Stimulated activated CD8-positive, alpha-beta memory T cell treated with anti-CD3 and anti-CD28 coated beads, Interleukin-7, amount 100 ng/mL, for 1 hour (primary cell): ENCODE measurements around the gene CNGA1.
"Not testable (repeated sequence)": the region's sequence is repeated elsewhere in the genome, so short reads cannot be mapped to it uniquely, and the experiment has no call there.

Experiments used
- DNase-seq, 2 donors: peaks; one replicate each; pipeline ENCODE4 v3.0.0-alpha.2; 2020; ENCODE audit warnings: low read depth in 2 of 2

CNGA1 gene

DNA sequence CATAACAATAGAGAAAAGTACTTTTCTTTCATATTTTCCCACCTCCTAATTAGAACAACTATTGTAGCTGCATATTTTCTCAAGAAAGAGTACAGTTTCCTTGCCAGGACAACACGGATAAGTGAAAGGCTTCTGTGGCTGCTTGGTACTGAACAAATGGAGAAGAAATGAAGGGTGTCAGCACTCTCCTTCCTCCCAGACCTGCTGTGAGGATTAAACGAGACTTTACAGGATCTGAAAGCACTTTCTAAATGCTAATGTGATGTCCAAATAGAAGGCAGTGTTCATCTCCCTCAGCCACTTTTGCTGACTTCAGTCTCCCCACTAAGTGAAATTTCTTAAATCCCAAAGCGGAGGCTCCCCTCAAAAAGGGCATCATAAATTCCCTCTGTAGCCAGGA lies 14.0 kb upstream of the CNGA1 start:
- no peak for DNase-seq

DNA sequence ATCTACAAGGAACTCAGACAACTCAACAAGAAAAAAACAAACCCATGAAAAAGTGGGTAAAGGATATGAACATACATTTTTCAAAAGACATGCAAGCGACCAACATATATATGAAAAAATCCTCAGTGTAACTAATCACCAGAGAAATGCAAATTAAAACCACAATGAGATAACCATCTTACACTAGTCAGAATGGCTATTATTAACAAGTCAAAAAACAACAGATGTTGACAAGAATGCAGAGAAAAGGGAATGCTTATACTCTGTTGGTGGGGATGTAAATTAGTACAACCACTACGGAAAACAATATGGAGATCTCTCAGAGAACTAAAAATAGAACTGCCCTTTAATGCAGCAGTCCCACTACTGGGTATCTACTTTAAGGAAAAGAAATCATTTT lies 12.2 kb upstream of the CNGA1 start:
- no peak for DNase-seq

DNA sequence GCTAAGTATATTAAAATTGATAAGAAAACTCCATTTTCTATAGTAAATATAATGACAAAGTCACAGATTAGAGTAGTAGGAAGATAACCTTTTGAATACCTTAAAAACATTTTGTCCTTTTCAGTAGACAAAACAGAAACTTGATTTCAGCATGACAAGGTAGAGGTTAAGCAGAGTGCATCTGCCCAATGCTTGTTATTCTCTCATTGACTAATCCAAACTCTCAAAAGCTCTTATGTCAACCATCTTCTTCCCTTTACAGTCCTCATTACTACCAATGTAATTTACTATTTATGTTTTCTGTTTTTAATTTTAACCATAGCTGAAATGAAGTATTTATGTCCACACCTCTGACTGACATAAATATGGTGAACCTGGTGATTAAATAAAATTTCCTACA lies 11.2 kb upstream of the CNGA1 start:
- DNase-seq, result no peak

DNA sequence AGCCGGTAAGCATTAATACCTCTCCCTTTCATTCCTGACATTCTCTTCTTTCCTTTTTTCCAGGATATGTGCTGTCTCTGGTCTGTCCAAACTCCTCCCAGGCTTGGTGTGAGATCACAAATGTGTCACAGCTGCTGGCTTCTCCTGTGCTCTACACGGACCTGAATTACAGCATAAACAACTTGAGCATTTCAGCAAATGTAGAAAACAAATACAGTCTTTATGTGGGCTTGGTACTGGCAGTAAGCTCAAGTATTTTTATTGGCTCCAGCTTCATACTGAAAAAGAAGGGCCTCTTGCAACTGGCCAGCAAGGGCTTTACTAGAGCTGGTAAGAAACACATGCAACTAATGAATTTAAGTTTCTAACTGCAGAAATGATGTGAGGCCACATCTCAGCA lies 8.5 kb upstream of the CNGA1 start:
- DNase-seq, result no peak

DNA sequence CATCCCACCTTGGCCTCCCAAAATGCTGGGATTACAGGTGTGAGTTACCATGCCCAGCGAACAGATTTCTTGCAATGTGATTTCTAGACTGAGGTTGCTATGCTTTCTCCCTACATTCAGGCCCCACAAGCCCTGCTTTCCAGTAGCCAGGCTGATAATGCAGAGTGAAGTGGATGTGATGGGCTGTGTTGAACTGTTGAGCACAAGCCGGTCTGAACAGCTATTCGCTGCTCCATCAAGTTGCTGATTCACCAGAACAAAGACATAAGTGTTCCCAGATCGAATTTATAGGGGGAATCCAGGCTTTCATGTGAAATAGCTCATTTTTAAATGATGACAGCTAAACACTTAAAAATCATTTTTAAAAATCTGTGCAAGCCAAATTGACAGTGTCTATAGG lies 8.0 kb upstream of the CNGA1 start:
- DNase-seq, result no peak

DNA sequence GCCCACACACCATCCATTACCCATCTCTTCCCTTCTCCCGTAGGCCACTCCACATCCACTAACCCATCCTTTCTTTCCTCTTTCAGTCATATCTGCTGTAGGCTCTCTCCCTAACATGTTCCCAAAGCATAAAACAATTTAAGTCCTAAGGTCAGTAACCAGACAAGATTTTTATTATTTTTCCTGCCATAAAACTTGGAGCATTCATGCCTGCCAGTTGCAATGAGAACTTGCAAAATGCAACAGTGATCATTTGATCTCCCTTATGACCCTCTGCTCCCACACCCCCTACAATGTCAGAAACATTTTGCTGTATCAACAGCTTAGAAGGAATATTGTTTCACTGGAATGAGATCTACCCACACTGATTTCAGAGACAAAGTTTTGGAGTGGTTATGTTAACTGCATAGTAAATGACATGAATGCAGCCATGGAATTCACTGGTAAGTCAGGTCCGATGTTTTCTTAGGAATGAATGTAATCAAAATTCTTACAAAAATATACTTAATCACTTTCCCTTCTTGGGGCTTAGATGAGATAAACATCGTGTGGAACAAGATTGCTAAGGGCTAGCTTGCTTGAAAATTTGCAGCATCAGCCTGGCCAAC lies 5.8 kb upstream of the CNGA1 start:
- DNase-seq, result no peak

DNA sequence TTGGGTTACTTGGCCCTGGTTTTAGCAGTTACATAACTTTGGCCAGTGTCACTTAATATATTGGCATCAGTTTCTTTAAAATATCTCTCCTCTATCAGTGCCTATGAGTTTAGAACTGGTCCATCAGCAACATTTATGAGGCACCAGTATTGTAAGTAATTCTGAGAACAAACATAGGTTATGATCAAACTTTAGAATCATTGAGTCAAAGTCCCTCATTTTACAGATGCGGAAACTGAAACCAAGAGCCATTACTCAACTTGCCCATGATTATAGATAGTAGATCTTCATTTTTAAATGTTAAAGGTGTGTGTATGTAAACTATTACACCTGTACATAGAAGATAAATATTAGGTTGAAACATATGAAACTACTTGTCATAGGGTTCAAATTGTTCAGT lies 4.6 kb upstream of the CNGA1 start:
- DNase-seq, result no peak

DNA sequence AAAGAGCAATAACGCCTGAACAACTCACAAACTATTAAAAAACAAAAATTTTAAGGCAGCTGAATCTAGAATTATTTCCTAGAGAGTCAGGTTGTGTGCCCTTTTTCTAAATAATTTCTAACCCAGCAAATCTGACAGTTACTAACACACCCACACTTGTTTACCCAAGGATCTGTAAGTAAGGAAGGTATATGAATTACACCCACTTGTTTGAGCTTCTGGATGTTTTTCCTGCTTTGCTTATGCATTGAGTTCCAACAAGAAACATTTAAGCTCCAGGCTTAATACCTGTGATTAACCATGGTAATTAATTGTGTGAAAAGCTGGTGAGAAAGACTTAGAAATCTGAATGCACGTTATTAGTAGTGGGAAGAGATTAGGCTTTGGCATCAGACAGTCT lies 1.6 kb upstream of the CNGA1 start:
- no peak for DNase-seq

DNA sequence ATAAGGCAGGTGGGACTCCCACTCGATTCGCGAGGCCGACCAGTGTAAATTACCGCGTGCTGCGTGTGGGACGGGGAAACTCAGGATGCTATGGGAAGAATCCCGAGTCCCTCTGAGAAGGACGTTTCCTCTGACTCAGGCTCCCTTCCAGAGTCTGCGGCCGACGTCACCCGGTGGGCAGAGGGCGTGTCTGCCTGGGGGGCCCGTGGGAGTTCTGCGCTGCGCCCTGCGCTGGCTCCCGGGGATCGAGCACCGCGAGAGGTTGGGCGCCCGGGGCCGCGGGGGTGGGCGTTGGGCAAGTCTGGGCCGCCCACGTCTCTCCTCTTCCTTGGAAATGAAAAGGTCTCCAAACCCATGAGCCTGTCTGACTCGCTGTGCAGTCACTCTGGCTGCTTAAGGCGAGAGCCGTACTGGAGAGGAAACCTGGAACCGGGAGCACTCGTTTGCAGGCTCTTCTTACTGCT lies 659 bp upstream of the CNGA1 start:
- no peak for DNase-seq

DNA sequence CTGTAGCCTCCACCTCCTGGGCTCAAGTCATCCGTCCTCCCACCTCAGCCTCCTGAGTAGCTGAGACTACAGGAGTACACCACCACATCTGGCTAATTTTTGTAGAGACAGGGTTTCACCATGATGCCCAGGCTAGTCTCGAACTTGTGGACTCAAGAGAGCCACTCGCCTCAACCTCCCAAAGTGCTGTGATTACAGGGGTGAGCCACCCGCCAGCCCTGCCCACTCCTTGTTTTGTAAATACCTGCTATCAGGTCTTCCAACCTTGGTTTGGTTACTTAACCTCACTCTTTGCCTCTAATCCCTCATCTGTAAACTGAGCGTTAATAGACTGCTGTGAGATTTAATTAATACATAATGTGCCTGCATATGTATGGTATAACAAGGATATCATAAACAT lies 803 bp downstream of the CNGA1 start:
- no peak for DNase-seq

DNA sequence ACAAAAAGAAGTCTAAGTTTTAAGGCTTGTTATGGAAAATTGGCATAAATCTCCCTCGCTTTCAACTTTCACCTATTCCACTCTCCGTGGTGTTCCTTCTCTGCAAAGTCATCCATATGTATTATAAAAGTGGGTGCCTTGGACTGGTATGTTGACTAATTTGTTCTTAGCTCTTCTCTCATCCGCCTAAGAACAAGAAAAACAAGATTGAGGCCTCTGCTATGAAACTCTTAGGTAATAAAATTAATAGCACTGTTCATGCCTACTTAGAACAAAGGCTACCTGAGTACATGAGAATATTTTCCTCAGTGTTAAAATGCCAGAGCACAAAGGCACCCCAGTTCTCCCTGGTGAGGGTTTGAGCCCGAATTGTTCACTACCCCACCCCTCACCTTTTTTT lies 1.3 kb downstream of the CNGA1 start:
- DNase-seq, result no peak

DNA sequence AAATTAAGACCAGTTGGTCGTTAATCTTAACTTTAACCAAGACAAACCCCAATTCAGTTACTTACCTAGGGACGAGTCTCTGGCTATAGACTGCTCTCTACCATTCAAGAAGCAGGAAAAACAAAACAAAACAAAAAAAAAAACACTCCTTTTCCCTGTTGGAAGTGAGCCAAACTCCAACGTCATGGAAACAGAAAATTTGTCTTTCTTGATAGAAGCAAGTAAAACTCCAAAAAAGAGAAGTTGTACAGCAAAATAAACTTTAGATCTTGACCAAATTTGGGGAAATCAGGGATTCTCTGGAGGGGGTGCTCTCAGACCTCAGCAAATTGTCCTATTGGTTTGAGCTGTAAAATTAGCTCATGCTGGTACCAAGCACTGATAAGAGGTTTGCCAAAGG lies 3.7 kb downstream of the CNGA1 start:
- no peak for DNase-seq

DNA sequence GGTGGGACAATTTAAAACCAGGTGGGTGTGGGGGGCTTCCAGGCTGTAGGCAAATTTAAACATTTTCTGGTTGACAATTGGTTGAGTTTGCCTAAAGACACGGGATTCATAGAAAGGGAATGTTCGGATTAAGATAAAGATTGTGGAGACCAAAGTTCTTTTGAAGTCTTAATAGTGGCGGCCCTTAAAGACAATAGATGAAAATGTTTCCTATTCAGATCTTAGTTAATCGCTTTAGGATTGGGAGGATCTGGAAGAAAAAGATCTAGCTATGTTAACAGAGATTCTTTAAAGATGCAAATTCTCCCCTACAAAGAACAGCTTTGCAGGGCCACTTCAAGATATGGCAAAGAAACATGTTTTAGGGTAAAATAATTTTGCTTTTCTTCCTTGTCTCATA lies 4.8 kb downstream of the CNGA1 start:
- DNase-seq, result no peak

DNA sequence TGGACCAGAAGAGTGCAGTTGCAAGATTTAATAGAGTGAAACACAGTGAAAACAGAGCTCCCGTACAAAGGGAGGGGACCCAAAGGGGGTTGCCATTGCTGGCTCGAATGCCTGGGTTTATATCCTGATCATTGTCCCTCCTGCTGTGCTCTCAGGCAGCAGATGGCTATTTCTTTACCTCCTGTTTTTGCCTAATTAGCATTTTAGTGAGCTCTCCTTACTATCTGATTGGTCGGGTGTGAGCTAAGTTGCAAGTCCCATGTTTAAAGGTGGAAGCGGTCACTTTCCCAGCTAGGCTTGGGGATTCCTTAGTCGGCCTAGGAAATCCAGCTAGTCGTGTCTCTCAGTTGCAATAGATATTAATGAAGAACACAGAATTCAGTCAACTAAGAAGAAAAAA lies 5.6 kb downstream of the CNGA1 start:
- DNase-seq, result not testable (repeated sequence)

DNA sequence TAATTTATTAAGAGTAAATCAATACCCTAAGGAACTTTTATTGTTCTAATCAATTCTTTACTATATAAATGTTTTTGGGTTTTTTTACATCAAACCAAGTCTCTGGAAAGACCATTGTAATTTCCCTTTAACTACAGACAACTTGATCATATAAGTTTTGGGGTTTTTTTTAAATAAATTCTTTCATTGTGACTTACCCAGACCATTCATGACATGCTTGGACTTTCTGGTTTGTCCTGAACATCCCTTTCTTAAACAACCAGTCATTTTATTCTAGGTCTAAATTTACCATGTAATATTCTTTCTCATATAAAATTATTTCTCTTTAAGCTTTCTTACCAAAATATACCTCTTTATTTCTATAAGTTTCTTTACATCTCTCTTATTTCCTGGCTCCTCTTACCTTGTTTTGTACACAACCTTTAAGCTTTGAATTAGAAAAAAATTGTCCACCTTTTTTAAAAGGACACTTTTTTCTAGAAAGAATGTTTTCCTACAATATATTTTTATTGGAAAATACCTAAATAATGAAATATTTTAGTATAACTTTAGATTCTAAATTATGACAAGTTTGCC lies 8.4 kb downstream of the CNGA1 start:
- no peak for DNase-seq

DNA sequence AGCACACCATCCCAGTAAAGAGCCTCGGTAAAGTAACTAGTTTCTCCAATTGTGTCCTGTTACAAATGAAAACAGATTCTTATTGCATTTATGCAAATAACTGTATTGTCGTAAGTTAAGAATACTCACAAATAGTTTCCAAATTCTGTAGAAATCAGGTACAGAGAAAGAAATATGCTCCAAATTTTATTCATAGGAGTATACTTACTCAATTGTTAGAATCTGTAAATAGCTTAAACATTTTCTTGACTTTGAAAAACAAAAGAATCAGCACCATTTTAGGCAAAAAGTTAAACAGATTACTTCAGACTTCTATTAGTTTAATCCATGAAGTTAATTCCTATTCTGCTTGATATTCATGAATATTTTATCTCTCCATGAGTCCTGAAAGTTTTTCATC lies 10.7 kb downstream of the CNGA1 start:
- no peak for DNase-seq

DNA sequence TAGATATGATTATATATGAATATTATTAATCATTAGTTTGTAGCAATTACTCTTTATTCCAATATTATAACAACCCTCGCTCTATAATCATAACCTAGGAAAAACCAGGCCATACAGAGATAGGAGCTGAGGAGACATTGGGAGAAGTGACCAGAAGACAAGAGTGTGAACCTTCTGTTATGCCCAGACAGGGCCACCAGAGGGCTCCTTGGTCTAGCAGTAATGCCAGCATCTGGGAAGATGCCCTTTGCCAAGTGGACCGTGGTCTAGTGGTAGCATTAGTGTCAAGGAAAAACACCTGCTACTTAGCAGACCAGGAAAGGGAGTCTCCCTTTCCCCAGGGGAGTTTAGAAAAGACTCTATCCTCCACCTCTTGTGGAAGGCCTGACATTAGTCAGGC lies 12.9 kb downstream of the CNGA1 start:
- not testable (repeated sequence) for DNase-seq

DNA sequence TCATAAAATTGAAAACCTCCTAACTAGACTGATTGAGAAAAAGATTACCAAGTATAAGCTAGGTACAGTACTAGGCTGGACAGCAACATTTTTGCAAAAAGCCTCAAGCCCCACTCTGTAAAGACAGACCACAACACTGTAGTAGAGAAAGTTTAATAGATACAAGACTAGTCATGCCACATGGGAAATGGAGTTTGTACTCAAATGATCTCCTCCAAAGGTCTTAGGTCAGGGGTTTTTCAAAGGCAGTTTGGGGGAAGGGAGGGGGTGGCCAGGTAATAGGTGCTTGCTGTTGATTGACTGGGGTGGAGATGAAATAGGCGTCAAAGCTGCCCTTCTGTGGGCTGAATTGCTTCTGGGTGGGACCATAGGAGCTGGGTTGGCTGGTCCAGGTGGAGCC lies 14.2 kb downstream of the CNGA1 start:
- no peak for DNase-seq

DNA sequence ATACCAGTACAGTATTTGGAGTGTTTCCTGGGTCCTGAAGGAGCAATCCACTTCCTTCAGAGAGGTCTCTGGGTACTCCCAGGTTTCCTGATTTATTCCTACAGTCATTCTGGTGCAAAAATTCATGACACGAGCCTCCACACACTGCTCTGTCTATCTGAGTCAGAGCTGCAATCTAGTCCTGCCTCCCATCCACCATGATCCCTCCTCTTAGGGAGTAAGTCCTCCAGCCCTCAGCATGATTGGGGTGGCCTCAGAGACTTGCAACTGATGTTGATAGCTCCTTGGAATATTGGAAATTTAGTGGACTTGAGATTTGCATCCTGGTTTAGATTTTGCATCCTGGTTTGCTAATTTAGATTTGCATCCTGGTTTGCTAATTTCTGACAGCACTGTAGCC lies 20.5 kb downstream of the CNGA1 start:
- no peak for DNase-seq

DNA sequence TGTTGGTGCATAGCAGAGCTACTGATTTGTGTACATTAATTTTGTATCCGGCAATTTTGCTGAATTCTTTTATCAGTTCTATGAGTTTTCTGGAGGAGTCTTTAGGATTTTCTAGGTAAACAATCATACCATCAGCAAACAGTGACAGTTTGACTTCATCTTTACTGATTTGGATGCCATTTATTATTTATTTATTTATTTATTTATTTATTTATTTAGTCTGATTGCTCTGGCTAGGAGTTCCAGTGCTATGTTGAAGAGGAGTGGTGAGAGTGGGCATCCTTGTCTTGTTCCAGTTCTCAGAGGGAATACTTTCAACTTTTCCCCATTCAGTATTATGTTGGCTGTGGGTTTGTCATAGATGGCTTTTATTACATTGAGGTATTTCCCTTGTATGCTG lies 24.0 kb downstream of the CNGA1 start:
- DNase-seq, result not testable (repeated sequence)

DNA sequence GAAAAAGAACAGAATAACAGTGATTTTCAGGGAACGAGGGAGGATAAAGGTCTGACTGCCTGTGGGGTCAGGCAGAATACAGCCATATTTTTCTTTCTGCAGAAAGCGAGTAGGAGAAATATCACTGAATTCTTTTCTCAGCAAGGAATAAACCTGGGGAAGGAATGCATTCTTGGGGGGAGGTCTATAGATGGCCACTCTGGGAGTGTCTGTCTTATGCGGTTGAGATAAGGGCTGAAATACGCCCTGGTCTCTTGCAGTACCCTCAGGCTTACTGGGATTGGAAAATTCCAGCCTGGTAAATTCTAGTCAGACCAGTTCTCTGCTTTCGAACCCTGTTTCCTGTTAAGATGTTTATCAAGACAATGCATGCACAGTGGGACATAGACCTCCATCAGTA lies 26.3 kb downstream of the CNGA1 start:
- no peak for DNase-seq

DNA sequence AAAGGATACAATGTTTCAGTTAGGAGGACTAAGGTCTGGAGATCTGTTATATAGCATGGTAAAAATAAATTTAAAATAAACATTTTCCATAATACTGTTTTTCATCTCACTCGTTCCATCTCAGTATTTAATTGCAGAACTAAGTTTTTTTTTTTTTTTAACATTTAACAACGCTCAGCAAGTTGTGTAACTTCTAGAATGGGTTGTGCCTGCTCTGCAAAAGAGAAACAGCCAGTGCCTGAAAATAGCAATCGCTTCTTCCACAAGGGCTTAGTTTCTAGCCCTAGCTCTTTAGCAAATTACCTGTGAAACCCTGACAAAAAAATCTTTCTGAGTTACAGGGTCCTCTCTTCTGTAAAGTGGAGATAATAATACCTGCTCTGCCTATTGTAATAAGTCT lies 41.9 kb downstream of the CNGA1 start:
- DNase-seq, result no peak

DNA sequence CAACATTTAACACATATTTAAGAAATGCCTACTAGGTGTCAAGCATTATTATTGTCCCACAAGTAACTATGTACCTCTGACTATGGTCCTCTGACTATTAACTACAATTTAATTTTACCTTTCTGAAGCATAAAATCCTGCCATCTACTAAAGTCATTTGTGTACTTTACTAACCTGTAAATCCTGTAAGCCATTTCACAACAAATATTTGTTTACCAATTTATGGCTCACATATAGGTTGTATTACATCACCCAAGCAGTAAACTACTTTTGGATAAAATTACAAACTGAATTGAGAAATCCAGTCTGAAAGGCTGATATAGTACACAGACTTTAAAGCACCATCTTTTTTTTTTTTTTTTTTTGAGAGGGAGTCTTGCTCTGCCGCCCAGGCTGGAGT lies 43.8 kb downstream of the CNGA1 start:
- DNase-seq, result no peak

DNA sequence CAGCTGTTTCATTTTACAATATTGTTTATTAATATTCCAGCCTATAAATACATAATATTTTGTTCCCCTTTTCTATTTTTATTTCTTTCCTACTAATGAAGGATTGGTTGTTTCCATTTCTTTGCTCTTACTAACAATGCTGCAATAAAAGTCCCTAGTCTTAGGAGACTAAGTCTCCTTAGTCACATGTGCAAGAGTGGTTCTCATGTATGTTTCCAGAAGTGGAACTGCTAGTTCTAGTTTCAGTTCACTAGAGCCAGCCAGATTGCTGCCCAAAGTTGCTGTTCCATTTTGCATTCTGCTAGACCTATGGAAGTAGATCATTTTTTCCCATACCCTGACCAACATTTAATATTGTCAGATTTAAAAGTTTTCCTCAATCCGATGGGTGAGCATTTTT lies 44.3 kb downstream of the CNGA1 start:
- DNase-seq, result no peak
